Esophagus squamous epithelium (tissue), 4 donors: ENCODE data around the gene KCNQ1.

ENCODE experiments used
- POLR2A ChIP-seq, 4 donors: fragments of 450-650 bp; IDR thresholded peaks; one replicate each; pipeline ENCODE4 v1.6.1; 2017; ENCODE audit warnings: antibody characterized with exemption in 4 of 4, mild to moderate bottlenecking in 4 of 4, moderate library complexity in 3 of 4
- TF ChIP-seq, protein P1 (sequence below), 6 experiments: fragments of 450-650 bp in 4 of 6; fragments of 200-600 bp in 2 of 6; sonication (generic) in 2 of 6; IDR thresholded peaks; one replicate each; pipeline ENCODE4 v1.5.1; 2016 to 2019; ENCODE audit warnings: antibody characterized with exemption in 6 of 6, mild to moderate bottlenecking in 4 of 6, moderate library complexity in 4 of 6

DNA sequence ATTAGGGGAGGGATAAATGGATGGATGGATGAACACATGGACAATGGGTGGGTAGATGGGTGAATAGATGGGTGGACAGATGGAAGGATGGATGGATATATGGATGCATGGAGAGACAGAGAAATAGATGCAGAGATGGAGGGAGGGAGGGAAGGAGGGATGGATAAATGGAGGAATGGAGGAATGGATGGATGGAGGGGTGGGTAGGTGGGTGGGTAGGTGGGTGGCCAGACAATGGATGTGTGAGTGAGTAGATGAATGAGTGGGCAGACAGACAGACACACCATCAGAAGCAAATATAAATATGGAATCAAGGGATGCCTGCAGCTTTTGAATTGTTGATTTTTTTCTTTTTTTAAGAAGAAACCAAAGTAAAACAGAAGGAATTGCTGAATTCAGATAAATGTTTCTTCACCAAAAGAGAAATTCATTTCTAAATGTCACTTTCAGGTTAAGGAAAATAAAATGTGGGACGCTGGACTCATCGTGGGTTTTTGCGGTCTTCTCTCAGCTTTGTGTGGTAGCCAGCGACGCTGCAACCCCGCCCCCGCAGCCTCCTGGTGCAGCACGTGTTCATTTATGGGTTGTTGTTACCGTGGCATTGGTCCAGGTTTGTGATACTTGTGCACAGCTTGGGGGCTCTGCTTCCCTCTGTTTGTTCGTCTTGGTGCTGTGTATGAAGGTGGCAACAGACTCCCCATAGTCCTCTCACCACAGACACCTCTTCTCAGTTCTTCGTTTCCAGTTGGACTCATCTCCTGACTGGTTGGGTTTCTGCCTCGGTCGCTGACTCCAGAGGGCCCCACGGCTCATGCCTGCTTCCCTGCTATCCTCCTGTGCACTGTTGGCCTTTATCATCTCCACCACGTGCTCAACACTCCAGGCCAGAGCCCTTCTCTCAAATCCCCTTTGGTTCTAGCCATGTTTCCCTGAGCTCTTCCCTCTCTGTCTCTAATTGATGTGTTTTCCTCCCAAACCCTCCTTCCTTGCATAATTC lies 364.3 kb downstream of the KCNQ1 start:
- TF ChIP-seq, protein P1, sequence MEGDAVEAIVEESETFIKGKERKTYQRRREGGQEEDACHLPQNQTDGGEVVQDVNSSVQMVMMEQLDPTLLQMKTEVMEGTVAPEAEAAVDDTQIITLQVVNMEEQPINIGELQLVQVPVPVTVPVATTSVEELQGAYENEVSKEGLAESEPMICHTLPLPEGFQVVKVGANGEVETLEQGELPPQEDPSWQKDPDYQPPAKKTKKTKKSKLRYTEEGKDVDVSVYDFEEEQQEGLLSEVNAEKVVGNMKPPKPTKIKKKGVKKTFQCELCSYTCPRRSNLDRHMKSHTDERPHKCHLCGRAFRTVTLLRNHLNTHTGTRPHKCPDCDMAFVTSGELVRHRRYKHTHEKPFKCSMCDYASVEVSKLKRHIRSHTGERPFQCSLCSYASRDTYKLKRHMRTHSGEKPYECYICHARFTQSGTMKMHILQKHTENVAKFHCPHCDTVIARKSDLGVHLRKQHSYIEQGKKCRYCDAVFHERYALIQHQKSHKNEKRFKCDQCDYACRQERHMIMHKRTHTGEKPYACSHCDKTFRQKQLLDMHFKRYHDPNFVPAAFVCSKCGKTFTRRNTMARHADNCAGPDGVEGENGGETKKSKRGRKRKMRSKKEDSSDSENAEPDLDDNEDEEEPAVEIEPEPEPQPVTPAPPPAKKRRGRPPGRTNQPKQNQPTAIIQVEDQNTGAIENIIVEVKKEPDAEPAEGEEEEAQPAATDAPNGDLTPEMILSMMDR (IDR thresholded peaks at IDR 0.05) = no peak
- no peak for TF ChIP-seq POLR2A (IDR thresholded peaks at IDR 0.05)
